Forelimb muscle (tissue), 1 donor: ENCODE results near the gene WFS1. TPM values are rescaled to one million over a fixed set of nuclear protein-coding genes. Genes with fewer than 3 reads are reported as not detected.

Experiments
- DNase-seq: peaks from one replicate; pipeline ENCODE4 v3.0.0-alpha.2; 2013; ENCODE audit warnings: low read depth
- polyA plus RNA-seq: library from polyadenylated mRNA; unstranded; fragments of 120-200 nt; gene quantifications from one replicate; pipeline ENCODE4 v1.2.1, GENCODE V29; 2013; ENCODE audit not compliant: insufficient read length

Gene WFS1
- polyA plus RNA-seq, 1 donor, result 18.5 TPM

- DNase-seq, result no peak
These were observed 28.4 kb downstream of the WFS1 start for GRCh38 chr4:6298035-6298434.

GRCh38 chr4:6298852-6299251, 29.2 kb downstream of the WFS1 start:
- DNase-seq, result no peak

GRCh38 chr4:6299875-6300274, 30.2 kb downstream of the WFS1 start:
- no peak for DNase-seq

- DNase-seq, result no peak
These were observed 30.7 kb downstream of the WFS1 start for GRCh38 chr4:6300359-6300758.

- no peak for DNase-seq
These were observed 31.5 kb downstream of the WFS1 start for GRCh38 chr4:6301051-6301731.

- no peak for DNase-seq
These were observed 32.2 kb downstream of the WFS1 start for GRCh38 chr4:6301732-6302442.

GRCh38 chr4:6302869-6303268, 33.2 kb downstream of the WFS1 start:
- no peak for DNase-seq

GRCh38 chr4:6303943-6304342, 34.3 kb downstream of the WFS1 start:
- no peak for DNase-seq

- DNase-seq, result no peak
These were observed 36.6 kb downstream of the WFS1 start for GRCh38 chr4:6306299-6306698.

- DNase-seq, result no peak
These were observed 37.6 kb downstream of the WFS1 start for GRCh38 chr4:6307230-6307629.

- no peak for DNase-seq
These were observed 38.2 kb downstream of the WFS1 start for GRCh38 chr4:6307891-6308290.

- no peak for DNase-seq
These were observed 39.4 kb downstream of the WFS1 start for GRCh38 chr4:6308899-6309643.

- no peak for DNase-seq
These were observed 40.1 kb downstream of the WFS1 start for GRCh38 chr4:6309777-6310176.

GRCh38 chr4:6313216-6313615, 43.6 kb downstream of the WFS1 start:
- DNase-seq, result no peak

GRCh38 chr4:6316461-6317003, 46.9 kb downstream of the WFS1 start:
- DNase-seq, result no peak

GRCh38 chr4:6318206-6318605, 48.6 kb downstream of the WFS1 start:
- no peak for DNase-seq

GRCh38 chr4:6319530-6320150, 50.0 kb downstream of the WFS1 start:
- DNase-seq, result no peak

GRCh38 chr4:6320663-6321062, 51.0 kb downstream of the WFS1 start:
- DNase-seq, result no peak

GRCh38 chr4:6321361-6321760, 51.7 kb downstream of the WFS1 start:
- no peak for DNase-seq

GRCh38 chr4:6322067-6322760, 52.6 kb downstream of the WFS1 start:
- no peak for DNase-seq

GRCh38 chr4:6322761-6323566, 53.3 kb downstream of the WFS1 start:
- no peak for DNase-seq
